GM18508 (cell line): ENCODE data around the gene EFNA5.

ENCODE experiments used
- ATAC-seq: cut with Tn5 transposase; IDR thresholded peaks from one replicate; pipeline ENCODE4 v1.9.1; 2021; ENCODE audit warnings: moderate number of reproducible peaks; ENCODE audit not compliant: insufficient read depth, unreplicated experiment

The EFNA5 gene

GRCh38 chr5:107415762-107416161, 255.0 kb downstream of the EFNA5 start:
- ATAC-seq: no peak

GRCh38 chr5:107414802-107415201, 255.9 kb downstream of the EFNA5 start:
- no peak for ATAC-seq

- ATAC-seq: no peak
Measured at GRCh38 chr5:107413754-107414153, 257.0 kb downstream of the EFNA5 start.

GRCh38 chr5:107408564-107408963, 262.2 kb downstream of the EFNA5 start:
- no peak for ATAC-seq

- no peak for ATAC-seq
Measured at GRCh38 chr5:107407713-107408298, 262.9 kb downstream of the EFNA5 start.

GRCh38 chr5:107404595-107405374, 266.0 kb downstream of the EFNA5 start:
- no peak for ATAC-seq

GRCh38 chr5:107403228-107403953, 267.3 kb downstream of the EFNA5 start:
- no peak for ATAC-seq

GRCh38 chr5:107402434-107403227, 268.1 kb downstream of the EFNA5 start:
- ATAC-seq: no peak

GRCh38 chr5:107401470-107402122, 269.1 kb downstream of the EFNA5 start:
- no peak for ATAC-seq

GRCh38 chr5:107400328-107400727, 270.4 kb downstream of the EFNA5 start:
- ATAC-seq: no peak

GRCh38 chr5:107398703-107399102, 272.0 kb downstream of the EFNA5 start:
- no peak for ATAC-seq

GRCh38 chr5:107396351-107396690, 274.4 kb downstream of the EFNA5 start:
- ATAC-seq: peak; percentile 35

- ATAC-seq: peak; percentile 87
Measured at GRCh38 chr5:107395632-107396350, 274.9 kb downstream of the EFNA5 start.

GRCh38 chr5:107393851-107394250, 276.9 kb downstream of the EFNA5 start:
- ATAC-seq: no peak

GRCh38 chr5:107391787-107392186, 278.9 kb downstream of the EFNA5 start:
- ATAC-seq: no peak

- ATAC-seq: no peak
Measured at GRCh38 chr5:107389775-107390148, 281.0 kb downstream of the EFNA5 start.

GRCh38 chr5:107389130-107389774, 281.5 kb downstream of the EFNA5 start:
- peak; percentile 92 for ATAC-seq

- peak; percentile 42 for ATAC-seq
Measured at GRCh38 chr5:107388141-107388861, 282.4 kb downstream of the EFNA5 start.
